ENCODE results near the gene GGCX.

Gene GGCX

DNA sequence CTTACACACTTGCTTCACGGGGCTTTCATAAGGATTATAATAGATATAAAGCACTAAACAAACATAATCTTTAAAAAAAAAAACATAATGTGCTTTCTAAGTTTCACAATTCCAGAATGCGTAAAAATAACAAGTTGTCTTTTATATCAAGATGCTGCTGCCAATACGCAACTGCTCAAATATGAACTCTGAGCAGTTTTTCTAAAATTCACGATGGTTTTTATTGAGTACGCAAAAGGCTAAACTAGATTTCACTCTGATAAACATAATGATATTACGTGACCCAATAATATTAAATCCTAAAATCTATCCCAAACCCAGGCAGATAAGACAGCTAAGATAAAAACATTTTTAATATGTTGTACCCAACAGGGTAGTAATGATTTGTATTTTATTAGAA lies 47.0 kb downstream of the GGCX start:
- no peak overlapping the region for H3K4me3 ChIP-seq (replicated peaks in 1 of 2; ENCODE audit: low read depth in 2 of 2, low read length in 2 of 2)
- TF ChIP-seq, protein P1, sequence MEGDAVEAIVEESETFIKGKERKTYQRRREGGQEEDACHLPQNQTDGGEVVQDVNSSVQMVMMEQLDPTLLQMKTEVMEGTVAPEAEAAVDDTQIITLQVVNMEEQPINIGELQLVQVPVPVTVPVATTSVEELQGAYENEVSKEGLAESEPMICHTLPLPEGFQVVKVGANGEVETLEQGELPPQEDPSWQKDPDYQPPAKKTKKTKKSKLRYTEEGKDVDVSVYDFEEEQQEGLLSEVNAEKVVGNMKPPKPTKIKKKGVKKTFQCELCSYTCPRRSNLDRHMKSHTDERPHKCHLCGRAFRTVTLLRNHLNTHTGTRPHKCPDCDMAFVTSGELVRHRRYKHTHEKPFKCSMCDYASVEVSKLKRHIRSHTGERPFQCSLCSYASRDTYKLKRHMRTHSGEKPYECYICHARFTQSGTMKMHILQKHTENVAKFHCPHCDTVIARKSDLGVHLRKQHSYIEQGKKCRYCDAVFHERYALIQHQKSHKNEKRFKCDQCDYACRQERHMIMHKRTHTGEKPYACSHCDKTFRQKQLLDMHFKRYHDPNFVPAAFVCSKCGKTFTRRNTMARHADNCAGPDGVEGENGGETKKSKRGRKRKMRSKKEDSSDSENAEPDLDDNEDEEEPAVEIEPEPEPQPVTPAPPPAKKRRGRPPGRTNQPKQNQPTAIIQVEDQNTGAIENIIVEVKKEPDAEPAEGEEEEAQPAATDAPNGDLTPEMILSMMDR (IDR thresholded peaks at IDR 0.05; ENCODE audit: low read depth, low read length) = no peak
- no peak for DNase-seq (ENCODE audit: low read depth in 2 of 2)

DNA sequence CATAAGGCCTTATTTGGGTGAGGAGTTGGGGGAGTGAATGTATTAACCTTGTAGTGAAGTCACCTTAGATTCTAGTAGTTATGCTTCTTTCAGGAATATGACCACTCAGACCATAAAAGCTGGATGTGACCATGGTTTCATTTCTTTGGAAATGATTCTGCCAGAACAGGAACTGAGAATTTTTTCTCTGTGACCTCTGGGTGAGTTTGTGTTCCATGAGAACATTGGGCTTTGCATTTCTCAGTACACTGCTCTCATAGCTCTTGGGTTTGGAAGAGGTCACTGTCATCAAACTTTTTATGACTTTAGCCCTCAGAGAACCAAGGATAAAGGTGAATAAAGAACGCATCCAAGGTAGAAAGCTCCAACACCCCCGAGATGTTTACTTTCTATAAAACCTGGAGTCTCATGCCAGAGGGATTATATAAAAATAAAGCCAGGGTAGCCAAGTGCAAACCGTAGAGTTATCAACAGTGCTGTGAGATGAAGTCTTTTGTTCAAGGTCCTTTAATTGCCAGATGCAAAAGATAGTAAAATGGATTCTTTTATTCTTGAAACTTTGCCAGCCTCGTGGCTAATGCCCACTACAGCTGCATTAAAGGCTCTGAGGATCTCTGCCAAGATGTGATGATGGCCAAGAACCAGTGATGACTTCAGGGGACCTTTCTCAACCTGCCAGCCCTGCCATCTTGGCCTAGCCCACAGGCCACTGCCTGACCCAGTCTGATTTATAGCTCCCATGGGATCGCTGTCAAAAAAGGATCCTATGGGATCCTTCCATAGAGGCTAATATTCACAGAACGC lies 50.1 kb downstream of the GGCX start:
- peak in 1 of 2 donors; percentile 32 for DNase-seq (ENCODE audit: low read depth in 2 of 2)
- TF ChIP-seq, protein P1 (IDR thresholded peaks at IDR 0.05; ENCODE audit: low read depth, low read length) = no peak
- no peak overlapping the region for H3K4me3 ChIP-seq (replicated peaks in 1 of 2; ENCODE audit: low read depth in 2 of 2, low read length in 2 of 2)

DNA sequence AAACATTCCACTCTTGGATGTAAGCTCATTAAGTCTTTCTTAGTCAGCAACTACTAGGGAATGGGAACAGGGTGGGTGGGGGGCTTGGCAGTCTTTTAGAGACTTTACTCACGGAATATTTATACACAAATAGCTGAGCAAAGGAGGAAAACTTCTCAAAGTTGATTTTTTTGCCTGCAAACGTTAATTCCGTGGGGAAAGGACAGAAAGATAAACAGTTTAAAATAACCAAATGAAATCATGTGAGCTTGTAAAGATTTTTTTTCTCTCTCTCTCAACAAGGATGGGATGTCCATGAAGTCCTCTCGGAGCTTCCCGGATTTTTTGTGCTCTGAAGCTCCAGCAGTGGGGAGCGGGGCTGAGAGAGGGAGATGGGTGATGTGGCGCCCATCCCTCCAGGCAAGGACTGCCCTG lies 54.5 kb downstream of the GGCX start:
- no peak overlapping the region for H3K4me3 ChIP-seq (replicated peaks in 1 of 2; ENCODE audit: low read depth in 2 of 2, low read length in 2 of 2)
- no peak for DNase-seq (ENCODE audit: low read depth in 2 of 2)
- TF ChIP-seq, protein P1 (IDR thresholded peaks at IDR 0.05; ENCODE audit: low read depth, low read length) = no peak

DNA sequence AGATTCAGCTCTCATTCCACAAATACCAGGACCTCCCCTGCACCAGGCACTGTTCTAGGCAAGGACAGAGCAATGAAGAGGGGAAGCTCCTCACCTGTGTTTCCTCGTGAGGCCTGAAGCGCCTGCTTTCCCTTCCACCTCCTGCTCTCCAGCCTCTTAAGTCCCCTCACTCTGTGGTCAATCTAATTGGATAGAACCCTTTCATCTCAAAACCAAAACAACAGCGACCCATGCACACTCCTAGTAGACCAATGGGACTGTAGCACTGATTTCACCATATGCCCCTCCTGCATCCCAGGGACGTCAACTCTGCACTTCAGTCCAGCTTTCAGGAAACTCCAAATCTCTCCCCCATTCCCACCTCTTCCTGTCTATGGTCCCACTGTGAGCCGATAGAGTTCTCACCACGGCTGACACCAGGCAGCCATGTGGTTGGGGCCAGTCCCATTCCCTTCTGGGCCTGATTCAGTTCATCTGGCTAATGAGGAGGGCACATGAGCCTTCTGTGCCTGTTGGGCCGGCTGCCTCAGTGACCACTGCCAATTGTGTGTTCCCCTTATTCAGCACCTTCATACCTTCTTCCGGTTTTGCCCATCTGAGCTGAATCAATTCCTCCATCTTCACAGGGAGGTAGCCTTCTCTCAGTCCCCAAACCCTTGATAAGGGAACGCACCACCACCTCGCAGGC lies 55.6 kb downstream of the GGCX start:
- TF ChIP-seq, protein P1 (IDR thresholded peaks at IDR 0.05; ENCODE audit: low read depth, low read length) = no peak
- peak in 1 of 2 donors; percentile 41 for DNase-seq (ENCODE audit: low read depth in 2 of 2)
- H3K4me3 ChIP-seq (replicated peaks in 1 of 2; ENCODE audit: low read depth in 2 of 2, low read length in 2 of 2) = no peak overlapping the region

DNA sequence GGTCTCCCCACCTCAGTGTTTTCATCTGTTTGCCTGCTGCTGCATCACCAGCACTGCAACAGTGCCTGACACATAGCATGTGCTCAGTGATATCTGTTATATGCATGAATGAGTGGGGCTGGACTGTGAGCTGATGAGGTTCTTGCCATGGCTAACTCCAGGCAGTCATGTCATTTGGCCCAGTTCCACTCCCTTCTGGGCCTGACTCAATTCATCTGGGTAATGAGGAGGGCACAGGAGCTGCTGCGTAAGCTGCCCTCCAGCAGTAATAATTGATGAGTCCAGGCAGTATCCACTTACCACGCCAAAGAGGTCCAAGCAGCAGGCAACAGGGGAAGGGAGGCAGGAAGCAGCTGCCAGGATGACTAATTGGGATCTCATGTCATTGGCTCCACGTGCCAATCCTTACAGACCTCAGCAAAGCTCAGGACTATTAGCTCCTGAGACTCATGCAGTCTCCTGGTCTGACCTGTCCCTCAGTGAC lies 56.5 kb downstream of the GGCX start:
- TF ChIP-seq, protein P1 (IDR thresholded peaks at IDR 0.05; ENCODE audit: low read depth, low read length) = no peak
- H3K4me3 ChIP-seq (replicated peaks in 1 of 2; ENCODE audit: low read depth in 2 of 2, low read length in 2 of 2) = no peak overlapping the region
- peak; percentile 88 to 92 for DNase-seq (ENCODE audit: low read depth in 2 of 2)

DNA sequence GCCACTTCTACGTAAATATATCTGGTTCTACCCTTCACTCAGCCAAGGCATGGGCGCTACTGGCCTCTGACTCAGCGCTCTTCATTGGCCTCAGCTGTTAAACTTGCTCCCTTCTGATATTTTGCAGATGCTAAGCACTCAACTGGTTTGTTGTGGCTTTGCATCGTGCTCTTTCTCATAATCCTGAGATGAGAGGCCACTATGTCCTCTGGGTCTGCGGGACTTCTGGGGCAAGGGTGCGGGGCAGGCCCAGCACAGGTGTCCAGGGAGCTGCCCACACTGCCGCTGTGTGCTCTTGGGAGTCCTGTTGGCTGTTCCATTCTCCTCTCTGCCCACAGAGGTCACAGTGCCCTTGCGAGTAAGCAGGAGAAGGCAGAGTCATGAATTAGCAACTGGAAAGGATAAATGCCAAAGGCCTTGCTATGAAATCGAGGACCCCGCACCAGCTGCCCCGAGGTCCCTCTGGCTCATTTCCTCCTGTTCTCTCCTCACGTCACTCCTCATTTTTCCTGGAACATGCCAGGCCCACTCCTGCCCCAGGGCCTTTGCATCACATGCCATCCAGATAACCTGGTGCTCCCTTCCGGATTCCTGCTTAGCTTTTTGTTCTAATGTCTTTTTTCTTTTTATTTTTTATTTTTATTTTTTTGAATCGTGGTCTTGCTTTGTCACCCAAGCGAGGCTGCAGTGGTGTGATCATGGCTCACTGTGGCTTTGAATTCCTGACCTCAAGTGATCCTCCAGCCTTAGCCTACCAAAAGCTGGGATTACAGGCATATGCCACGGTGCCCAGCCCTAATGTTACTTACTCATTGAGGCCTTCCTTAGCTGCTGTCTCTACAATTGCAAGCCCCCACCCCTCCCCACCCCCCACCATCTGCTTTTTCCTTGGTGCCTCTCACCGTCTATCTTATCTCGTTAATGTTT lies 57.2 kb downstream of the GGCX start:
- TF ChIP-seq, protein P1 (IDR thresholded peaks at IDR 0.05; ENCODE audit: low read depth, low read length) = no peak
- H3K4me3 ChIP-seq (replicated peaks in 1 of 2; ENCODE audit: low read depth in 2 of 2, low read length in 2 of 2) = no peak overlapping the region
- DNase-seq (ENCODE audit: low read depth in 2 of 2) = peak; percentile 25 to 52
